GM20431 (cell line): ENCODE results near the gene NIM1K.
"Not testable (repeated sequence)": the region's sequence is repeated elsewhere in the genome, so short reads cannot be mapped to it uniquely, and the experiment has no call there.

Experiments
- in situ Hi-C: fragments of 300-500 bp; cut with MseI, MboI; formaldehyde crosslinking; loops from one replicate; pipeline ENCODE4 v1.15.0; 2020; ENCODE audit warnings: low sequenced_read_pairs; ENCODE audit not compliant: unreplicated experiment

Gene NIM1K

GRCh38 chr5:43219120-43219519, 27.1 kb downstream of the NIM1K start:
- in situ Hi-C loops: loop anchor here (25.0 kb wide), 1 partner anchor 168 kb away; no protein-coding TSS in a partner anchor

GRCh38 chr5:43221502-43221901, 29.5 kb downstream of the NIM1K start:
- in situ Hi-C loops: loop anchor here (25.0 kb wide), 1 partner anchor 166 kb away; no protein-coding TSS in a partner anchor

- in situ Hi-C loops: no loop called here
These were observed 33.7 kb downstream of the NIM1K start for GRCh38 chr5:43225649-43226245.

GRCh38 chr5:43227655-43228054, 35.6 kb downstream of the NIM1K start:
- in situ Hi-C loops: no loop called here

GRCh38 chr5:43230707-43231106, 38.7 kb downstream of the NIM1K start:
- in situ Hi-C loops: no loop called here

GRCh38 chr5:43231977-43232376, 40.0 kb downstream of the NIM1K start:
- in situ Hi-C loops: no loop called here

- in situ Hi-C loops: no loop called here
These were observed 41.2 kb downstream of the NIM1K start for GRCh38 chr5:43232943-43233833.

- in situ Hi-C loops: no loop called here
These were observed 41.9 kb downstream of the NIM1K start for GRCh38 chr5:43233946-43234345.

- in situ Hi-C loops: no loop called here
These were observed 44.8 kb downstream of the NIM1K start for GRCh38 chr5:43236653-43237355.

GRCh38 chr5:43242196-43242595, 50.2 kb downstream of the NIM1K start:
- in situ Hi-C loops: no loop called here

GRCh38 chr5:43243270-43243669, 51.2 kb downstream of the NIM1K start:
- in situ Hi-C loops: no loop called here

- in situ Hi-C loops: no loop called here
These were observed 53.0 kb downstream of the NIM1K start for GRCh38 chr5:43244823-43245565.

GRCh38 chr5:43245724-43246385, 53.8 kb downstream of the NIM1K start:
- in situ Hi-C loops: no loop called here

- in situ Hi-C loops: no loop called here
These were observed 59.7 kb downstream of the NIM1K start for GRCh38 chr5:43251754-43252153.

- in situ Hi-C loops: no loop called here
These were observed 63.7 kb downstream of the NIM1K start for GRCh38 chr5:43255704-43256103.

- in situ Hi-C loops: no loop called here
These were observed 64.4 kb downstream of the NIM1K start for GRCh38 chr5:43256261-43256966.

GRCh38 chr5:43258116-43258515, 66.1 kb downstream of the NIM1K start:
- in situ Hi-C loops: no loop called here

GRCh38 chr5:43262269-43262668, 70.2 kb downstream of the NIM1K start:
- in situ Hi-C loops: not testable (repeated sequence)

- in situ Hi-C loops: no loop called here
These were observed 76.3 kb downstream of the NIM1K start for GRCh38 chr5:43268188-43268820.
